ENCODE results near the gene ADAMTS10. TPM values are rescaled to one million over a fixed set of nuclear protein-coding genes. Genes with fewer than 3 reads are reported as not detected.

ADAMTS10 gene
- total and polyA plus RNA-seq, 2 of the 13 experiments (the other 11 are each of a cell fraction or from before 2014, with no cell fraction given) = 0.49 to 1.7 TPM

DNA sequence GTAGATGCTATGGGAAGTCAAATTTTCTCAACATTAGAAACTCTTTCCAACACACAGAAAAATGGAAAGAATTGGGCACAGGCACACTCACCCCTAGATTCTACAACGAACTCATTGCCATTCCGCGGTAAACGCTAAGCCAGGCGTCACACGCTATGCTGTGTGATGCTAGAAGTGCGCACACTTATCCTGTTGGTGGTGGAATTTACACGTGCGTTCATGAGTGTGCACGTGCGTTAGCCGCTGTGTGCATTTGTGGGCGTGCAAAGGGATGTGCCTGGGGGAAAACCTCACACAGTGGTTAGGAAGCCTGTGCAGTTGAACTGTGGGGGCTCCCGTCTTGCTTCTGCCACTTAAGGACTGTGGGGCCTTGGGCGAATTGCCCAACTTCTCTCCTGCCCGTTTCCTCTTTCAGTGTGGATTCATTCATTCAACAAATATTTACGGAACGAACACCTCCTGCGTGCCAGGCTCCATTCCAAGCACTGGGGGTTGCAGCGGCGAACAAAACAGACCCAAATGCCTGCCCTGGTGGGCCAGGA, 27.6 kb upstream of the ADAMTS10 start (continued):
- TF ChIP-seq, protein P1, sequence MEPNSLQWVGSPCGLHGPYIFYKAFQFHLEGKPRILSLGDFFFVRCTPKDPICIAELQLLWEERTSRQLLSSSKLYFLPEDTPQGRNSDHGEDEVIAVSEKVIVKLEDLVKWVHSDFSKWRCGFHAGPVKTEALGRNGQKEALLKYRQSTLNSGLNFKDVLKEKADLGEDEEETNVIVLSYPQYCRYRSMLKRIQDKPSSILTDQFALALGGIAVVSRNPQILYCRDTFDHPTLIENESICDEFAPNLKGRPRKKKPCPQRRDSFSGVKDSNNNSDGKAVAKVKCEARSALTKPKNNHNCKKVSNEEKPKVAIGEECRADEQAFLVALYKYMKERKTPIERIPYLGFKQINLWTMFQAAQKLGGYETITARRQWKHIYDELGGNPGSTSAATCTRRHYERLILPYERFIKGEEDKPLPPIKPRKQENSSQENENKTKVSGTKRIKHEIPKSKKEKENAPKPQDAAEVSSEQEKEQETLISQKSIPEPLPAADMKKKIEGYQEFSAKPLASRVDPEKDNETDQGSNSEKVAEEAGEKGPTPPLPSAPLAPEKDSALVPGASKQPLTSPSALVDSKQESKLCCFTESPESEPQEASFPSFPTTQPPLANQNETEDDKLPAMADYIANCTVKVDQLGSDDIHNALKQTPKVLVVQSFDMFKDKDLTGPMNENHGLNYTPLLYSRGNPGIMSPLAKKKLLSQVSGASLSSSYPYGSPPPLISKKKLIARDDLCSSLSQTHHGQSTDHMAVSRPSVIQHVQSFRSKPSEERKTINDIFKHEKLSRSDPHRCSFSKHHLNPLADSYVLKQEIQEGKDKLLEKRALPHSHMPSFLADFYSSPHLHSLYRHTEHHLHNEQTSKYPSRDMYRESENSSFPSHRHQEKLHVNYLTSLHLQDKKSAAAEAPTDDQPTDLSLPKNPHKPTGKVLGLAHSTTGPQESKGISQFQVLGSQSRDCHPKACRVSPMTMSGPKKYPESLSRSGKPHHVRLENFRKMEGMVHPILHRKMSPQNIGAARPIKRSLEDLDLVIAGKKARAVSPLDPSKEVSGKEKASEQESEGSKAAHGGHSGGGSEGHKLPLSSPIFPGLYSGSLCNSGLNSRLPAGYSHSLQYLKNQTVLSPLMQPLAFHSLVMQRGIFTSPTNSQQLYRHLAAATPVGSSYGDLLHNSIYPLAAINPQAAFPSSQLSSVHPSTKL (CRISPR knock-in tag; IDR thresholded peaks at IDR 0.05) = peak; percentile 70
- TF ChIP-seq, protein P2, sequence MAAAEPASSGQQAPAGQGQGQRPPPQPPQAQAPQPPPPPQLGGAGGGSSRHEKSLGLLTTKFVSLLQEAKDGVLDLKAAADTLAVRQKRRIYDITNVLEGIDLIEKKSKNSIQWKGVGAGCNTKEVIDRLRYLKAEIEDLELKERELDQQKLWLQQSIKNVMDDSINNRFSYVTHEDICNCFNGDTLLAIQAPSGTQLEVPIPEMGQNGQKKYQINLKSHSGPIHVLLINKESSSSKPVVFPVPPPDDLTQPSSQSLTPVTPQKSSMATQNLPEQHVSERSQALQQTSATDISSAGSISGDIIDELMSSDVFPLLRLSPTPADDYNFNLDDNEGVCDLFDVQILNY (CRISPR knock-in tag; conservative IDR thresholded peaks at IDR 0.05) = no peak
- TF ChIP-seq TP53 (CRISPR knock-in tag; conservative IDR thresholded peaks at IDR 0.05) (no peak), ZNF136 (CRISPR knock-in tag; IDR thresholded peaks at IDR 0.05; ENCODE audit: low read depth) (no peak), BCL6 (CRISPR knock-in tag; IDR thresholded peaks at IDR 0.05) (no peak), TOE1 (CRISPR knock-in tag; IDR thresholded peaks at IDR 0.05) (no peak), MIER3 (CRISPR knock-in tag; IDR thresholded peaks at IDR 0.05; ENCODE audit: borderline replicate concordance) (no peak), GPN1 (CRISPR knock-in tag; IDR thresholded peaks at IDR 0.05; ENCODE audit: borderline replicate concordance) (no peak), JUND (CRISPR knock-in tag; IDR thresholded peaks at IDR 0.05) (no peak), RNF2 (conservative IDR thresholded peaks at IDR 0.05; ENCODE audit: low read depth) (no peak), ZSCAN20 (CRISPR knock-in tag; IDR thresholded peaks at IDR 0.05; ENCODE audit: borderline replicate concordance) (no peak)
- TF ChIP-seq, protein P3, sequence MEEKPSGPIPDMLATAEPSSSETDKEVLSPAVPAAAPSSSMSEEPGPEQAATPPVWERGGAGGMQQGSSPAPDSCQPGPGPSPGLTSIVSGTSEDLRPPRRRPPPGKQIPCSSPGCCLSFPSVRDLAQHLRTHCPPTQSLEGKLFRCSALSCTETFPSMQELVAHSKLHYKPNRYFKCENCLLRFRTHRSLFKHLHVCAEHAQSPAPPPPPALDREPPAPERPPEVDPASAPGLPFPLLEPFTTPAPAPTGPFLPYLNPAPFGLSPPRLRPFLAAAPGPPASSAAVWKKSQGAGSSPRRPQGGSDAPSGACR (CRISPR knock-in tag; IDR thresholded peaks at IDR 0.05) = no peak
- TF ChIP-seq, protein P4, sequence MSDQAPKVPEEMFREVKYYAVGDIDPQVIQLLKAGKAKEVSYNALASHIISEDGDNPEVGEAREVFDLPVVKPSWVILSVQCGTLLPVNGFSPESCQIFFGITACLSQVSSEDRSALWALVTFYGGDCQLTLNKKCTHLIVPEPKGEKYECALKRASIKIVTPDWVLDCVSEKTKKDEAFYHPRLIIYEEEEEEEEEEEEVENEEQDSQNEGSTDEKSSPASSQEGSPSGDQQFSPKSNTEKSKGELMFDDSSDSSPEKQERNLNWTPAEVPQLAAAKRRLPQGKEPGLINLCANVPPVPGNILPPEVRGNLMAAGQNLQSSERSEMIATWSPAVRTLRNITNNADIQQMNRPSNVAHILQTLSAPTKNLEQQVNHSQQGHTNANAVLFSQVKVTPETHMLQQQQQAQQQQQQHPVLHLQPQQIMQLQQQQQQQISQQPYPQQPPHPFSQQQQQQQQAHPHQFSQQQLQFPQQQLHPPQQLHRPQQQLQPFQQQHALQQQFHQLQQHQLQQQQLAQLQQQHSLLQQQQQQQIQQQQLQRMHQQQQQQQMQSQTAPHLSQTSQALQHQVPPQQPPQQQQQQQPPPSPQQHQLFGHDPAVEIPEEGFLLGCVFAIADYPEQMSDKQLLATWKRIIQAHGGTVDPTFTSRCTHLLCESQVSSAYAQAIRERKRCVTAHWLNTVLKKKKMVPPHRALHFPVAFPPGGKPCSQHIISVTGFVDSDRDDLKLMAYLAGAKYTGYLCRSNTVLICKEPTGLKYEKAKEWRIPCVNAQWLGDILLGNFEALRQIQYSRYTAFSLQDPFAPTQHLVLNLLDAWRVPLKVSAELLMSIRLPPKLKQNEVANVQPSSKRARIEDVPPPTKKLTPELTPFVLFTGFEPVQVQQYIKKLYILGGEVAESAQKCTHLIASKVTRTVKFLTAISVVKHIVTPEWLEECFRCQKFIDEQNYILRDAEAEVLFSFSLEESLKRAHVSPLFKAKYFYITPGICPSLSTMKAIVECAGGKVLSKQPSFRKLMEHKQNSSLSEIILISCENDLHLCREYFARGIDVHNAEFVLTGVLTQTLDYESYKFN (CRISPR knock-in tag; conservative IDR thresholded peaks at IDR 0.05) = peak; percentile 66
- TF ChIP-seq, protein P5, sequence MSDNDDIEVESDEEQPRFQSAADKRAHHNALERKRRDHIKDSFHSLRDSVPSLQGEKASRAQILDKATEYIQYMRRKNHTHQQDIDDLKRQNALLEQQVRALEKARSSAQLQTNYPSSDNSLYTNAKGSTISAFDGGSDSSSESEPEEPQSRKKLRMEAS (IDR thresholded peaks at IDR 0.05) = 0 out of 2 replicates have a peak, but pooled peaks have one; percentile 21
- TF ChIP-seq, protein P6, sequence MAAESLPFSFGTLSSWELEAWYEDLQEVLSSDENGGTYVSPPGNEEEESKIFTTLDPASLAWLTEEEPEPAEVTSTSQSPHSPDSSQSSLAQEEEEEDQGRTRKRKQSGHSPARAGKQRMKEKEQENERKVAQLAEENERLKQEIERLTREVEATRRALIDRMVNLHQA (CRISPR knock-in tag; IDR thresholded peaks at IDR 0.05) = no peak
- TF ChIP-seq, protein P7, sequence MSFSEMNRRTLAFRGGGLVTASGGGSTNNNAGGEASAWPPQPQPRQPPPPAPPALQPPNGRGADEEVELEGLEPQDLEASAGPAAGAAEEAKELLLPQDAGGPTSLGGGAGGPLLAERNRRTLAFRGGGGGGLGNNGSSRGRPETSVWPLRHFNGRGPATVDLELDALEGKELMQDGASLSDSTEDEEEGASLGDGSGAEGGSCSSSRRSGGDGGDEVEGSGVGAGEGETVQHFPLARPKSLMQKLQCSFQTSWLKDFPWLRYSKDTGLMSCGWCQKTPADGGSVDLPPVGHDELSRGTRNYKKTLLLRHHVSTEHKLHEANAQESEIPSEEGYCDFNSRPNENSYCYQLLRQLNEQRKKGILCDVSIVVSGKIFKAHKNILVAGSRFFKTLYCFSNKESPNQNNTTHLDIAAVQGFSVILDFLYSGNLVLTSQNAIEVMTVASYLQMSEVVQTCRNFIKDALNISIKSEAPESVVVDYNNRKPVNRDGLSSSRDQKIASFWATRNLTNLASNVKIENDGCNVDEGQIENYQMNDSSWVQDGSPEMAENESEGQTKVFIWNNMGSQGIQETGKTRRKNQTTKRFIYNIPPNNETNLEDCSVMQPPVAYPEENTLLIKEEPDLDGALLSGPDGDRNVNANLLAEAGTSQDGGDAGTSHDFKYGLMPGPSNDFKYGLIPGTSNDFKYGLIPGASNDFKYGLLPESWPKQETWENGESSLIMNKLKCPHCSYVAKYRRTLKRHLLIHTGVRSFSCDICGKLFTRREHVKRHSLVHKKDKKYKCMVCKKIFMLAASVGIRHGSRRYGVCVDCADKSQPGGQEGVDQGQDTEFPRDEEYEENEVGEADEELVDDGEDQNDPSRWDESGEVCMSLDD (CRISPR knock-in tag; IDR thresholded peaks at IDR 0.05; ENCODE audit: borderline replicate concordance) = no peak

Data from HepG2 (cell line).